Ishikawa (cell line): Measurements from ENCODE around the gene PODXL2.

Source experiments
- CREB1 ChIP-seq: IDR thresholded peaks from 2 replicates; pipeline ENCODE4 v1.6.1; 2012; ENCODE audit warnings: low read depth
- EGR1 ChIP-seq: IDR thresholded peaks from 2 replicates; pipeline ENCODE4 v1.6.1; 2012
- EP300 ChIP-seq: IDR thresholded peaks from 2 replicates; pipeline ENCODE4 v1.6.1; 2012; ENCODE audit warnings: borderline replicate concordance
- NFIC ChIP-seq: IDR thresholded peaks from 2 replicates; pipeline ENCODE4 v1.6.1; 2012
- RAD21 ChIP-seq: IDR thresholded peaks from 2 replicates; pipeline ENCODE4 v1.6.1; 2012; ENCODE audit warnings: low read depth
- REST ChIP-seq: IDR thresholded peaks from 2 replicates; pipeline ENCODE4 v1.6.1; 2012; ENCODE audit warnings: low read depth, mild to moderate bottlenecking
- TAF1 ChIP-seq: IDR thresholded peaks from 2 replicates; pipeline ENCODE4 v1.6.1; 2012; ENCODE audit warnings: low read depth, mild to moderate bottlenecking
- TEAD4 ChIP-seq: IDR thresholded peaks from 2 replicates; pipeline ENCODE4 v1.6.1; 2012
- USF1 ChIP-seq: IDR thresholded peaks from 2 replicates; pipeline ENCODE4 v1.6.1; 2012
- YY1 ChIP-seq: IDR thresholded peaks from 2 replicates; pipeline ENCODE4 v1.6.1; 2012; ENCODE audit warnings: low read depth
- ZBTB7A ChIP-seq: IDR thresholded peaks from 2 replicates; pipeline ENCODE4 v1.6.1; 2012; ENCODE audit warnings: low read depth

- TF ChIP-seq EP300 (no peak), EGR1 (no peak), TAF1 (no peak), RAD21 (no peak), REST (no peak), NFIC (no peak), CREB1 (no peak), ZBTB7A (no peak), USF1 (no peak), YY1 (no peak), TEAD4 (no peak)
Observed at GRCh38 chr3:127580327-127581060, 48.5 kb upstream of the PODXL2 start.
